ENCODE results near the gene DESI1.
"Not testable (repeated sequence)": the region's sequence is repeated elsewhere in the genome, so short reads cannot be mapped to it uniquely, and the experiment has no call there.

The DESI1 gene

GRCh38 chr22:41634610-41635009 is 13.8 kb upstream of the DESI1 start:
- DNase-seq (ENCODE audit: low read depth), result not testable (repeated sequence)

- DNase-seq (ENCODE audit: low read depth), result not testable (repeated sequence)
Observed at GRCh38 chr22:41631615-41632014, 10.8 kb upstream of the DESI1 start.

DNA sequence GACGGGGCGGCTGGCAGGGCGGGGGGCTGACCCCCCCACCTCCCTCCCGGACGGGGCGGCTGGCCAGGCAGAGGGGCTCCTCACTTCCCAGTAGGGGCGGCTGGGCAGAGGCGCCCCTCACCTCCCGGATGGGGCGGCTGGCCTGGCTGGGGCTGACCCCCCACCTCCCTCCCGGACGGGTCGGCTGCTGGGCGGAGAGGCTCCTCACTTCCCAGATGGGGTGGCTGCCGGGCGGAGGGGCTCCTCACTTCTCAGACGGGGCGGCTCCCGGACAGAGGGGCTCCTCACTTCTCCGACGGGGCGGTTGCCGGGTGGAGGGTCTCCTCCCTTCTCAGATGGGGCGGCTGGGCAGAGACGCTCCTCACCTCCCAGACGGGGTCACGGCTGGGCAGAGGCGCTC is 10.3 kb upstream of the DESI1 start:
- not testable (repeated sequence) for DNase-seq (ENCODE audit: low read depth)

DNA sequence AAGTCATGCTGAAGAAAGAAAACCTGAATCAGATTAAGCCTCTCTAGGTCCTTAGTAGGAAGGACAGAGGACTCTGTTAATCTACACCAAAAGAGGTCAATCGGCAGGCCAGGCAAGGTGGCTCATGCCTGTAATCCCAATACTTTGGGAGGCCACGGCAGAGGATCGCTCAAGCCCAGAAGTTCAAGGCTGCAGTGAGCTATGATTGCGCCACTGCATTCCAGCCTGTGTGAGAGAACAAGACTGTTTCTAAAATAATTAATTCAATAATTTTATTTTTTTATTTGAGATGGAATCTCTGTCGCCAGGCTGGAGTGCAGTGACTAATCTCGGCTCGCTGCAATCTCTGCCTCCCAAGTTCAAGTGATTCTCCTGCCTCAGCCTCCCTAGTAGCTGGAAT is 4.7 kb upstream of the DESI1 start:
- no peak for DNase-seq (ENCODE audit: low read depth)

GRCh38 chr22:41621911-41622179 is 1.0 kb upstream of the DESI1 start:
- DNase-seq (ENCODE audit: low read depth), result no peak

DNA sequence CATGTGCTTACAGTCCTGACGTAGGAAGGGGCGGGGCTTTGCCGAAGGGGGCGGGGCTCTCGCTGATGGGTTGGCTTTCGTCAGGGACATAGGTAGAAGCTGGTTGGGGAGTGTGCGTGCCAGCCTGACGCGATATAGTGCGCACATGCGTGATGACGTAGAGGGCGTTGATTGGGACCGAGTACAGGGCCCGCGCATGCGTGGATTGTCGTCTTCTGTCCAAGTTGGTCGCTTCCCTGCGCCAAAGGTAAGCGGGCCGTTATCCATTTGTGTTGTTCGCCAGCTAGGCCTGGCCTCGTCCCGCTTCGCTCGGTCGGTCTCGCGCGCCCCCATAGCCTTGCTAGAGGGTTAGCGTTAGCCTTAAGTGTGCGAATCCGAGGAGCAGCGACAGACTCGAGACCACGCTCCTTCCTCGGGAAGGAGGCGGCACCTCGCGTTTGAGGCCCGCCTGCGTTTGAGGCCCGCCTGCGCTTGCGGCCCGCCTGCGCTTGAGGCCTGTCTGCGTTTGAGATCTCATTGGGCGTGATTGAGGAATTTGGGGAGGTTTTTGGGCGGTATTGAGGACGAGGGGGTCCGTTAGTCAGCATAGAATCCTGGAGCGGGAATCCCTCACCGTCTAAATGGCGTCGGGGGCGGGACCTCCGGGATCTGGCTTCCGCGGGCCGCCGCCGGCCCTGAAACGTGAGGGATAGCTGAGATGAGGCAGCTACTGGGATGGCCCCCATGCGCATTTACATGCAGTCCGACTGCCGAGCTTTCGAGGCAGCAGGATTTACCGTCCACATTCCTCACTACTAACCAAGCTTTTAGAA is 462 bp upstream of the DESI1 start, which contains the start of gene XRCC6:
XRCC6 (plus strand) TSS at position 197 of the 812 bp plus-strand sequence. CDS start 710 bp downstream, outside the sequence.
- peak; percentile 99 for DNase-seq (ENCODE audit: low read depth)

DNA sequence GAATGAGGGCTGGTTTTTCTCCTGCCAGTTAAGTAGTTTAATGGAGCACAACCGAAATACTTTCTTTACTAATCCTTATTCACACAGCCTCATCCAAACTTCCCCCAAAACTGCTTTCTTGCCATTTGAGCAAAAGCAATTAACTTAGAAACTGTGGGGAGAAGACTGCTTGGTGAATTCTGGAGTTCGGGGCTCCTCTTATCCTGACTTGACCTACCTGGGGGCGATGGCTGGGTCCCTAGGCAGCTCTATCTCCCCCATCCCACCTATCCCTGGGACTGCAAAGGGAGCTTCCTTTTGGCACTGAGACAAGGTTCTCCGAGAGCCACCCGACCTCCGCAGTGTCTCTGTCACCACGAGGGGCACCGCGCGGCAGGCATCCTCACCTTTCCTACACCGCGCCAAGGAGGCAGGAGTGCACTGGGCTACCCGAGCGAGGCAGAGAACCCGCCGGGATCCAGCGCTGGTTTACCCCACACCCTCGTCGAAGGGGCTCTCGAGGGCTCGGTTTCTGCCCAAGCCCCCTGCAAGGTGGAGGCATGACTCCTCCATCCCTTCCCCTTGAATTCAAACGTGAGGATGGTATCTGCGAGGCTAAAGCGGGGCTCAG is 759 bp downstream of the DESI1 start:
- no peak for DNase-seq (ENCODE audit: low read depth)

DNA sequence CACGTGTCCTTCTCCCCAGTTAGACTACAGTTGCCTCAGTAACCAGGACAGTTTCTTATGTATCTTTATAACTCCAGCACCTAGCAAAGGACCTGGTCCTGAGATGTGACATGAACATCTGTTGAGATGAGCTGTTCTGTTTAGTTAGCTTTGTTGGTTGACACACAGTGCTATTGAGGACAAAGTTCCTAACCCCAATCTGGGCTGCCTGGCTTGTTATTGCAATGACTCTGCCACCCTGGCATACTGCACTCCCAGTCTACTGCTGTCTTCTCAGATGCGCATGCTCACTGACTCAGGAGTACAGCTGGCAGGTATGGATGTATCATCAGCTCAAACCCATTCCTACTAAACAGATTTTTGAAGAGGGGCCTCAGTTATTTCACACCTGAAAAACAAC is 7.4 kb downstream of the DESI1 start:
- no peak for DNase-seq (ENCODE audit: low read depth)

DNA sequence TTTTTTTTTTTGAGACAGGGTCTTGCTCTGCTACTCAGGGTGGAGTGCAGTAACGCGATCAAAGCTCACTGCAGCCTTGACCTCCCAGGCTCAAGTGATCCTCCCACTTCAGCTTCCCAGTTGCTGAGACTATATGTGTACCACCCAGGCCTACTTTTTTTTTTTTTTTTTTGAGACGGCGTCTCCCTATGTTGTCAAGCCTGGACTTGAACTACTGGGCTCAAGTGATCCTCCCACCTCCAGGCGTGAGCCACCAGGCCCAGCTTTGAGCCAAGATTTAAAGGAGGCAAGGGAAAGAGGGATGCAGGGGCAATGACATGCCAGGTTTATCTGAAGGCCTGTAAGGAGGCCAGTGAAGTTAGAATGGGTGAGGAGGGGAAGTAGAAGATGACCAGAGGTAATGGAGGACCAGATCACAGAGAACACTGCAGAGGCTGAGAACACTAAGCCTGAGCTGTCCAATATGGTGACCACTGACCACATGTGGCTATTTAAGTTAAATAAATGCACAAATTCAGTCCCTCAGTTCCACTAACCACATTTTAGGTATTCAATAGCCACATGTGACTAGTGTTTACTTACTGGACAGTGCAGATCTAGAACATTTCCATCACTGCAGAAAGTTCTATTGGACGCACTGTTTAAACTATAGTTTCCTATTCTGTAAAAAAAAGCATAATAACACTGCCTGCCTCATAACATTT is 8.1 kb downstream of the DESI1 start:
- no peak for DNase-seq (ENCODE audit: low read depth)

DNA sequence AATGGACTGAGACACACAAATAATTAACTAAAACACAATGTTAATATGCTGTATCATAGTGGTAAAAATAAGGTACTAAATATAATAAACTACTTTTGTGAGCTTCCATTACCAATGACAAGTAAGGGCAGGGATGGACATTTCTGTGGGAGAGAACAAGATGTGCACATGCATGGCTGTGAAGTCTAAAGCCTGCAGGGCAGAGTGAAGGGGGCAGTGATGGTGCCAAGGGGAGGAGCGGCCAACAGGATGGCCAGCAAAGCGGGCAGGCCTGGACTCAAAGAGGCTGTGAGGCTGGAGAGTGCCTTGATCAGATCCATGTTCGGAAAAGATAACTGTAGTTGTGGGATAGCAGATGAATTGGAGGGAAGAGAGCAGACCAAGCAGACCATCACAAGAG is 12.5 kb downstream of the DESI1 start:
- no peak for DNase-seq (ENCODE audit: low read depth)

DNA sequence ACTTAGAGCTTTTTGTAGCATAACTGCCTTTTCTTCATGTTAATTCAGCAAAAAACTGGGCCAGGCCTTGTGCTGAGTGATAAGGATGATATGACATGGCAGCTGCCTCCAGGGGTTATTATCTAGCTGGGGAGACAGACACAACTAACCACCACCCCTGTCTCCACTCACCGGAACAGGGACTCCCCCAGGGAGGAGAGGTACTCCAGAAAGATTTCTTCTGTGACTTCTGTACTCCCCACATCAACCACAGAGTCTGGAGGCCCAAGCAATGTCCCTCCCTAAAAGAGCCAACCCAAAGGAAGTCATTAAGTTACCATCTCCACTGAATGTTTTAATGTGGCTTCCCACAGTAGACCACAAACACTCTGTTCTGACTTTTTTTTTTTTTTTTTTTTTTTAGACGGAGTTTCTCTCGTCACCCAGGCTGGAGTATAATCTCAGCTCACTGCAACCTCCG is 16.9 kb downstream of the DESI1 start:
- no peak for DNase-seq (ENCODE audit: low read depth)

- DNase-seq (ENCODE audit: low read depth), result no peak
Observed at GRCh38 chr22:41600976-41601375, 19.9 kb downstream of the DESI1 start.

DNA sequence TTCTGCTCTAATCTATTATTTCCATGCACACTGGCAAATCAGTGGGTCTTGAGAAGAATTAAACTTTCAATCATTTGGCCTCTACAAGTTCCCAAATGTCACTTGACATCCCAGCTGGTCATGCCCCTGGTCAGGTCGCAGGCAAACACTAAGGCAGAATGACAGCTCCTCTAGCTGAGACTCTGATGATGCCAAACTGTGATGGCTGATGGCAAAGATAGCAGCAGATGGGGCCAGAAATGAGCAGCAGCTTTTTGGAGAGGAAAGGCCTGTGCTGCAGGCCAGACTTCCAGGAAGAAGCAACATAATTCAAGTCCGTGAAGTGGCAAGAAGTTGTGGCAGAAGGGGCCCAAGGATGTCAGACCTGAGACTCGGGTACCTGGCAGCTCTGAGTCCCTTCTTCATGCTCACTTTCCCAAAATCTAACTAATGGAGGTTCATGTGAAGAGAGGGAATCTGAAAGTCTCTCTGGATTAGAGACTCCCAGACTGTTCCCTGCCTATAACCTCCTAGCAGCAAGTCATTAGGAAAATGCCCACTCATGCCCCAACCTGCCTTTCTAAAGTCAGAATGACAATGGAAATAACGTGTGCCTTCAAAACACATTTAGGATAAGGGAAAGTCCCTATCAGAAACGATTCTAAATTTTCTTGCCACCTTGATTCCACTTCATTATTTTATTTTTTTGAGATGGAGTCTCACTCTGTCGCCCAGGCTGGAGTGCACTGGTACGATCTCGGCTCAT is 21.8 kb downstream of the DESI1 start:
- no peak for DNase-seq (ENCODE audit: low read depth)

DNA sequence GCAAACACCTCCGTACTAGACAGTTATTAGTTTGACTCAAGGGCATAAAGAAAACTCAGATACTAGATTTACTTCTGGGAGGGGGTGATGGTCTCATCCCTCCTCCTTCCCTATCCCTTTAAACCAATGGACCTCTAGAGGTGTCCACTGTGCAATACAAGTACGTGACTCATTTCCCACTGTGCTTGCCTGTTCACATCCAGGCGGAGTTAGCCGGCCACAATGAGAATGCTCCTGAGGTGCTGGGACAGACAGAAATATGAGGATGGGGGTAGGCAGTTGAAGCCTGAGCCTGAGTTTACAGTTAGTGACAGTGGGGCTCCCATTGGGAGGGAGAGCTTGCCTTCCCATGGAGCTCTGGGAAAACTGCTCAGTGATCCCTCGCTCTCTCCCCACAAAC is 22.8 kb downstream of the DESI1 start:
- DNase-seq (ENCODE audit: low read depth), result no peak

GRCh38 chr22:41597635-41597953 is 23.2 kb downstream of the DESI1 start:
- DNase-seq (ENCODE audit: low read depth), result no peak

DNA sequence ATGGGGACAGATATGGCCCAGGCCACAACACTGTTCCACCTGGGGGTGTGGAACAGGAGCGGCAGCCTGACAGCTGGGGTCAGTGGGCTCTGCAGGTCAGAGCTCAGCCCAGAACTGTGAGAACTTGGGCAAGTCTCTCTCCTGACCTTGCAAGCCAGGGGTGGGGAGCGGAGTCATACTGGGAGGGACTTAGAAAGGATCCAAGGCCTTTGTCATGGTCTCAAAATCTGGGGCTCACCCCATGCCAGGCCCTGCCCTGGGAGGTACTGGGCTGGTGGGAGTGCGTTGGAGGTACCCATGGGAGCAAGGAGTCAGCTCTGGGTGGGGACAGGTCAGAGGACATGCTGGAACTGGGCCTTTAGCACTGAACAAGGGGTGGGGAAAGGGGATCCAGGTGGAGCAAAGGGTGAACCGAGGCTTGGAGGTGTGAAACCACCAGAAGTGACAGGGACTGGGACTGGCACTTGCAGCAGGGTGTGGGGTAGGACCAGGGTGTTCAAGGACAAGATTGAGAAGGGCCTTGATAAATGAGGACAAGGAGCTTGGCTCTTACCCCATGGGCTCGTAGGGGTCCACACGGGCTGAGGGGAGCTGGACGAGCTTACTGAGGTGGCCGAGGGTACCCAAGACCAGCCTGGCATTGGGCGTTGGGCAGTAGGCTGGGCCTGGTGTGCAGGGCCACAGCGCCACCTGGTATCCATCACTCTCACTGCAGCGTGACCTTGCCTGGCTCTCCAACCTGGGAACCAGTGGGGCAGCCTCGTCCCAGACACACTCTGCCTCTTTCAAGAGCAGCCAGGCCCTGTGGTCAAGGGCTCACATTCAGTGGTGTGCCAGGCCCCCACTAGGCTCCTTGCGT is 23.8 kb downstream of the DESI1 start:
- no peak for DNase-seq (ENCODE audit: low read depth)

GRCh38 chr22:41595703-41596102 is 25.1 kb downstream of the DESI1 start:
- no peak for DNase-seq (ENCODE audit: low read depth)

DNA sequence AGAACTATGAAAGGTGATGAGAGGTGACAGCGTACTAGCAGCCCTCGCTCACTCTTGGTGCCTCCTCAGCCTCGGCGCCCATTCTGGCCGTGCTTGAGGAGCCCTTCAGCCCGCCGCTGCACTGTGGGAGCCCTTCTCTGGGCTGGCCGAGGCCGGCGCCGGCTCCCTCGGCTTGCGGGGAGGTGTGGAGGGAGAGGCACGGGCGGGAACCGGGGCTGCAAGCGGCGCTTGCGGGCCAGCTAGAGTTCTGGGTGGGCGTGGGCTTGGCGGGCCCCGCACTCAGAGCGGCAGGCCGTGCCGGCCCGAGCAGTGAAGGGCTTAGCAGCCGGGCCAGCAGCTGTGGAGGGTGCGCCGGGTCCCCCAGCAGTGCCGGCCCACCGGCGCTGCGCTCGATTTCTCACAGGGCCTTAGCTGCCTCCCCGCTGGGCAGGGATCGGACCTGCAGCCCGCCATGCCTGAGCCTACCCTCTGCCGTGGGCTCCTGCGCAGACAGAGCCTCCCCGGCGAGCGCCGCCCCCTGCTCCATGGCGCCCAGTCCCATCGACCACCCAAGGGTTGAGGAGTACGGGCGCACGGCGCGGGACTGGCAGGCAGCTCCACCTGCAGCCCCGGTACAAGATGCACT is 27.4 kb downstream of the DESI1 start:
- not testable (repeated sequence) for DNase-seq (ENCODE audit: low read depth)

GRCh38 chr22:41589391-41590241 is 31.2 kb downstream of the DESI1 start, which contains the start of gene PMM1:
Gene PMM1 (minus strand): TSS chr22:41589840. CDS start chr22:41589805, 35 bp downstream.
- peak; percentile 100 for DNase-seq (ENCODE audit: low read depth)

GRCh38 chr22:41587347-41587723 is 33.5 kb downstream of the DESI1 start:
- DNase-seq (ENCODE audit: low read depth), result no peak
